GM12891 (cell line): ENCODE measurements around the gene DAND5.

Experiments used
- POLR2A ChIP-seq: IDR thresholded peaks from 2 replicates; pipeline ENCODE4 v1.6.1; 2011; ENCODE audit warnings: low read depth, low read length, control low read depth
- TAF1 ChIP-seq: IDR thresholded peaks from 2 replicates; pipeline ENCODE4 v1.6.1; 2011; ENCODE audit warnings: low read depth, low read length, control low read depth

- TF ChIP-seq TAF1 (no peak), POLR2A (no peak)
Observed at GRCh38 chr19:13007292-13008045, 38.1 kb downstream of the DAND5 start.
